DMS 273 treated with DMSO at 0.1 percent for 48 hours (cell line): ENCODE results near the gene CPNE5.

Experiments used
- DNase-seq: peaks from one replicate; lab custom pipeline; 2025; lab: John Stamatoyannopoulos, UW

Gene CPNE5

GRCh38 chr6:36700071-36700812, 139.0 kb downstream of the CPNE5 start:
- no peak for DNase-seq

DNA sequence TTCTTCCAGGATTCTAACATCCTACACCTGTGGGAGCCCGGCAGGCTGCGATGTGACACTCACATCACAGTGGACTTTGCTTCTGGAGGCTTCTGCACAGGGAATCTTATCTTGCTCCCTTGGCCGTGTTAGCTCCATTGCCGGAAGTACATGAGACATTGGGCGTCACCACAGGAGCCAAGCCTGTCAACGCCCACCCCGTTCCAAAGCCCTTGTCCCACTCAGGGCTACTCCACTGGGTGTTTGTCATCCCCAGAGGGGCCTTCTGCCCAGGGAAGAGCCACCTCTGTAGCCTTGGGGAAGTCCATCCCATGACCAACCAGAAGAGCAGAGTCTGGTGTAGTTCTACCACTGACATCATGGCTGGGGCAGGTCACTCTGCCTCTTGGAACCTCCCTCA, 139.9 kb downstream of the CPNE5 start:
- no peak for DNase-seq

GRCh38 chr6:36698871-36699271, 140.4 kb downstream of the CPNE5 start:
- no peak for DNase-seq

- DNase-seq = no peak
These were observed 141.0 kb downstream of the CPNE5 start for GRCh38 chr6:36698196-36698595.

DNA sequence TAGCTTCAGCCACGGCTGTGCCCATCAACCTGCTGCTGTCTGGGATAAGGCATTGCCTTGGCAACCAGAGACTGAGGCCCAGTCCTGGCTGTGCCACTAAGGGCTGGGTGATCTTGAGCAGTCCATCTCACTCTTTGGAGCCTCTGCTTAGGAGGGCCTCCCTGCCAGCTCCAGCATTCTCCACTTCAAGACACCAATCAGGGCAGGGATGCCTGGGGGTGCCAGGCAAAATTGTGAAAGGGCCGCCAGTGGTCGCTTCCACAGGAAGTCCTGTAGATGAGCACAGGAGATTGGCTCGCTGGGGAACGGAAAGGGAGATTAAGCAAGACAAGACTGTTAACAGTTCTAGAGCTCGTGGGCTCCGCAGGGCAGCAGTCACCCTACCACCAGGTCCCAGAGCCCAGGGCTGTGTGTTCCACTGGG, 141.8 kb downstream of the CPNE5 start, which contains the start of gene RAB44:
Gene RAB44 (plus strand): TSS at position 346 of the 423 bp plus-strand sequence. CDS start 6,410 bp downstream, outside the sequence.
- no peak for DNase-seq

DNA sequence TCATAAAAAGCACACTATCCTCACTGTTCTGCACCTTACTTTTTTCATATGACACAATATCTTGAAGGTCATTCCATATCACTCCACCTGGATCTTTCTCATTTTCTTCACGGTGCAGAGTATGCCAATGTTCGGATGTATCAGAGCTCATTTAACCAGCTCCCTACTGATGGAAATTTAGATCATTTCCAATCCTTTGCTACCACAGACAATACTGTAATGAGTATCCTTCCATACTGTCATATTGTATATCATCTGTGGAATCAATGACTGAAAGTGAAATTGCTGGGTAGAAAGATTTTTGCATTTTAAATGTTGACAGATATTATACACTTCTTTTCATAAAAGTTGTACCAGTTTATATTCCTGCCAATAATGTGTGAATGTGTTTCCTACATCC, 143.8 kb downstream of the CPNE5 start:
- DNase-seq = no peak

DNA sequence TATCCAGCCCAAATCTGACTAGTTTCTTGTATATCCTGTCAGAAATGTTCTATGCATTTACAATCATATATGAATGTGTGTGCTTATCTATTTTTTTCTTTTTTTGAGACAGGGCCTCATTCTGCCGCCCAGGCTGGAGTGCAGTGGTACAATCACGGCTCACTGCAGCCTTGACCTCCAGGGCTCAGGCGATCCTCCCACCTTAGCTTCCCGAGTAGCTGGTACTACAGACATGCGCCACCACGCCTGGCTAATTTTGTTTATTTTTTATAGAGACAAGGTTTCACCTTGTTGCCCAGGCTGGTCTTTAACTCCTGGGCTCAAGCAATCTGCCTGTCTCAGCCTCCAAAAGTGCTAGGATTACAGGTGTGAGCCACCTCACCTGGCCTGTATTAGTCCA, 144.6 kb downstream of the CPNE5 start:
- DNase-seq = no peak

GRCh38 chr6:36692861-36693702, 146.2 kb downstream of the CPNE5 start:
- no peak for DNase-seq

DNA sequence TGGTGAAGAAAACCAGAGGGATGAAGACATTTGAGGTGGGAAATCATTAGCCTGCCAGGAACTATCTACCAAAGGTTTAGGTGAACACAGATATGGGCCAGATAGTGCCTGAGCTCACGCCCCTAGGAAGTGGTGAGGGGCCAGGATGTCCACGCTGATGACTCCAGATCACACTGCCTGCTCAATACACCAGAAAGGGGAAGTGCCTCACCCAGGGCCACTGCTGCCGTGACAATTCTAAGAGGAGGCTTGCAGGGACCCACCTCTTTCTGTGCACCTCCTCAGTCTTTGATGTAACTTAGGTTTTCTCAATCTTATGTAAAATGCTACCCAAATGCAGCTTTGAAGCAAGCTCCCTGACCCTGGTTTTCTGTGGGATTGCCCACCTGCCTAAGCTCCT, 147.0 kb downstream of the CPNE5 start:
- no peak for DNase-seq

DNA sequence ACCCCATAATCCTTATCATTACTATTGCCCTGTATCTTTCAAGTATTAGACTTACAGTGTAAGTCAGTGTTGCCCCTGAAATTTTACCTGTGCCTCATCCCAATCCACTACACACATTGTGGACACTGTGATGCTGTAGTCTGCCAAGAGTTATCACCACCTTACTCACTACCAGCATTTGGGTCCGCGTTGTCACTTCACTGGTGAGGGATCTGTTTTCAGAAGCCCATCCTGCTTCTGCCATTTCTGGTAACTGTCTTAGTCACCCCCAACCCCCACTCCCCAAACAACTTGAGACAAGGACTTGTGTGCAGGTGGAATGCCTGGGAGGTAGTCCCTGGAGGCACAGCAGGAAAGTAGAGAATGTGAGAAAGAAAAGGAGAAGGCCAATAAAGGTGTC, 147.6 kb downstream of the CPNE5 start:
- DNase-seq = no peak

DNA sequence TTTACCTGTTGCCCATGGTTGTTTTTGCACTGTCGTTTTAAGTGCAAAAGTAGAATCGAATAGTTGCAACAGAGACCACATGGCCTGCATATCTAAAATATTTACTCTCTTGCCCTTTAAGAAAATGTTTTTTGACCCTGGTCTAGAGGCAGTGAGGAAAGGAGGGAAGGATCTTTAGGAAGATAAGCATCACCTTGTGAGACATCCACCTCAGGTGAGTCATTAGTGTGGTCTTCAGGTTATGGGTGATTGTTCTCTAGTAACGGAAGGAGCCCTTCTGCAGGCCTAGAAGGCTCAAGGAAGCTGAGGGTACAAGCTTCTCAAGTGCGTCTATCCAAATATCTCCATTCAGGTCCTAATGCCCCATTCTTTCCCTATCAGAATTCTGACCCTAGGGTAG, 148.2 kb downstream of the CPNE5 start:
- no peak for DNase-seq
